IPS-15b (cell line): ENCODE data around the gene MRPL9.

Source experiments
- H3K27me3 ChIP-seq: one replicate; pipeline ENCODE4 v1.6.1; 2013; ENCODE audit warnings: low read length; ENCODE audit not compliant: control insufficient read depth, insufficient read depth
- H3K36me3 ChIP-seq: one replicate; pipeline ENCODE4 v1.6.1; 2013; ENCODE audit warnings: low read length; ENCODE audit not compliant: control insufficient read depth, insufficient read depth
- H3K4me1 ChIP-seq: one replicate; pipeline ENCODE4 v1.6.1; 2013; ENCODE audit warnings: mild to moderate bottlenecking, low read length; ENCODE audit not compliant: control insufficient read depth, insufficient read depth
- H3K4me3 ChIP-seq: one replicate; pipeline ENCODE4 v1.5.1; 2013; ENCODE audit warnings: low read depth, low read length
- H3K9ac ChIP-seq: one replicate; pipeline ENCODE4 v1.6.1; 2013; ENCODE audit warnings: low read depth, mild to moderate bottlenecking, low read length
- H3K9me3 ChIP-seq: one replicate; pipeline ENCODE4 v1.6.1; 2013; ENCODE audit warnings: mild to moderate bottlenecking, low read length; ENCODE audit not compliant: control insufficient read depth, insufficient read depth

Gene MRPL9

GRCh38 chr1:151714820-151715725, 48.2 kb downstream of the MRPL9 start:
- peaks cover 4% of the 10 kb centered on the region for H3K4me1 ChIP-seq
- no peaks in the 10 kb centered on the region for H3K9me3 ChIP-seq
- H3K36me3 ChIP-seq, result no peaks in the 10 kb centered on the region
- H3K9ac ChIP-seq, result no peak overlapping the region
- no peak overlapping the region for H3K4me3 ChIP-seq
- H3K27me3 ChIP-seq, result peaks cover 31% of the 10 kb centered on the region

GRCh38 chr1:151713874-151714273, 49.4 kb downstream of the MRPL9 start:
- no peaks in the 10 kb centered on the region for H3K9me3 ChIP-seq
- H3K36me3 ChIP-seq, result no peaks in the 10 kb centered on the region
- no peak overlapping the region for H3K4me3 ChIP-seq
- no peak overlapping the region for H3K9ac ChIP-seq
- peaks cover 4% of the 10 kb centered on the region for H3K4me1 ChIP-seq
- H3K27me3 ChIP-seq, result peaks cover 19% of the 10 kb centered on the region

GRCh38 chr1:151713044-151713443, 50.3 kb downstream of the MRPL9 start:
- no peak overlapping the region for H3K4me3 ChIP-seq
- H3K9ac ChIP-seq, result no peak overlapping the region
- peaks cover 2% of the 10 kb centered on the region for H3K4me1 ChIP-seq
- no peaks in the 10 kb centered on the region for H3K9me3 ChIP-seq
- H3K36me3 ChIP-seq, result no peaks in the 10 kb centered on the region
- H3K27me3 ChIP-seq, result peaks cover 10% of the 10 kb centered on the region

DNA sequence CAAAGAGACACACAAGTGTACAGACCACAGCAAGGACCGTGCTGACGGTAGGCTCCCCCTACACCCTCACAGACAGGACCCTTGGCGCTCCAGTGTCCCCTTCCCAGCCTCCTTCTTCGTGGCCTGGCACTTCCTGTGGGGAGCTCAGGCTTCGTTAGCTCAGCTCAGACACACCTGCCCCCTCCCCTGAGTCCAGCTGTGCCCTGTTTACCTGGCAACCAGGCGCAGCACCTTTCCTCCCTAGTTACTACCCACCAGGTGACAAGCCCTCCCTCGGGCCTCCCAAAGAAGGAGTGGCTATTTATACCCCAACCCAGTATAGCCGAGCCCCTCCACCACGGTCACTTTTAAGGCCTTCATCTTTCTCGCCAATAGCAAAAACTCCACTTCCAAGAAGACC, 51.3 kb downstream of the MRPL9 start:
- Histone ChIP-seq H3K27me3 (no peaks in the 10 kb centered on the region), H3K4me1 (no peaks in the 10 kb centered on the region), H3K9me3 (no peaks in the 10 kb centered on the region), H3K9ac (no peak overlapping the region), H3K36me3 (no peaks in the 10 kb centered on the region), H3K4me3 (no peak overlapping the region)

- Histone ChIP-seq H3K9ac (no peak overlapping the region), H3K4me1 (no peaks in the 10 kb centered on the region)
These were observed 52.1 kb downstream of the MRPL9 start for GRCh38 chr1:151711044-151711800.

DNA sequence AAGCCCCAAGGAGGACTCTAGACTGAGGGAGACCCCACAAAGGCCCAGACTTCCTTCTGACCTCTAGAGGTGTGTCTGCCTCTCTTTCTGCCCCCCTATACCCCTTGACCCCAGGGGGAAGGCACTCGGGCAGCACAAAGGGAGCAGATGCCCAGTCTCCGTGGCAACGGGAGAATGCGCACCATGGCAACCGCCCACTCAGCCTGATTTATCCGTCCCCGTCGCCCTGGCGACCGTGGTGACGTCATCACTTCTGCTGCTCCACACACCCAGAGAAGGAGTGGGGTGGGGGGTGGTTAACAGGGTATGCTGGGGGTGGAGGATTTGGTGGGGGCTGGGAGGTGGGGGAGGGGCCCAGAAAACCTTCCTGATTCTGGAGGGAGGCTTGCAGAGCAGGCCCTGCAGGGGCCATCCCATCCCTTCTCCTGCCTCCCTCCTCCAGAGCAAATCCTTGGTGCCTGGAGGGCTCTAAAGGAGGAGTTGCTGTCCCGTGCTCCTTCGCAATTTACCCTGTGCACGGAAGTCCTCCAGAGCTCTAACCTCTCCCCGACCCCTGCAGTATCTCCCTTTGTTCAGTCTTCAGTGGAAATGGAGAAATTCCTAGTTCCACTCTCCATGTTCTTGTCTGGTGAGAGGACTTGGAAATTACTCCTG, 53.0 kb downstream of the MRPL9 start:
- Histone ChIP-seq H3K9ac (no peak overlapping the region), H3K4me1 (no peaks in the 10 kb centered on the region), H3K4me3 (no peak overlapping the region), H3K27me3 (no peaks in the 10 kb centered on the region), H3K9me3 (no peaks in the 10 kb centered on the region), H3K36me3 (no peaks in the 10 kb centered on the region)

More at GRCh38 chr1:151711044-151711800, 52.1 kb downstream of the MRPL9 start:
- H3K36me3 ChIP-seq, result no peaks in the 10 kb centered on the region
- no peaks in the 10 kb centered on the region for H3K27me3 ChIP-seq
- H3K4me3 ChIP-seq, result no peak overlapping the region
- H3K9me3 ChIP-seq, result no peaks in the 10 kb centered on the region
